DMS114 treated with DMSO at 0.1 percent for 48 hours (cell line): ENCODE data around the gene IGSF21.
"Not testable (repeated sequence)": the region's sequence is repeated elsewhere in the genome, so short reads cannot be mapped to it uniquely, and the experiment has no call there.

Source experiments
- DNase-seq: peaks from one replicate; lab custom pipeline; 2025; ENCODE audit not compliant: unreplicated experiment; lab: John Stamatoyannopoulos, UW

Gene IGSF21

DNA sequence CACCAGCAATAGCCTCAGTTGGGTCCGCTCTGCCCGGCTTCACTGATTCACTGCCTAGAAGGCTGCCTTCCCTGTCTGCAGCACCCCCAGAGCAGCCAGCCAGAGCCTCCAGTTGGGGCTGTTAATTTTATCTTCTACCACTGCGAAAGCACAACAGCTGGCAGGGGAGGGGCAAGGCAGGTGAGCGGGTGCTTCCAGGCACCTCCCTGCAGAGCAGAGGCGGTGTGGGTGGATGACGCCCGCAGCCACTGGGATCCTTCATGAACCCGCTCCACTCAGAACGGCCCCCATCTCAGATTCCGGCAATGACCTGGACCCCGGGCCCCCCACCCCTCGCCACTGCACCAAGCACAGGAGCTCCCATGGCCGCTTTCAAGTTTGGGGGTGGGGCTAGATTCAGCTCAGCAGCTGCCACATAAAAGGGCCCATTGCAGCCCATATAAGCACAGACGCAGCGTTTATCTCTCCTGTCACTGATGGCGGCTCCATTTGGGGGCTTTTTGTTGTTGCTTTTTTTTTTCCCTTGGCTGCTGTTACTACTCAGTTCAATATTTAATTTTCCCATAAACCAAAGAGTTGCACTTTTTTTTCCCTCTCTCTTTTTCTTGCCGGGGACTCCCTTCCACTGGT lies 245.2 kb downstream of the IGSF21 start:
- no peak for DNase-seq

DNA sequence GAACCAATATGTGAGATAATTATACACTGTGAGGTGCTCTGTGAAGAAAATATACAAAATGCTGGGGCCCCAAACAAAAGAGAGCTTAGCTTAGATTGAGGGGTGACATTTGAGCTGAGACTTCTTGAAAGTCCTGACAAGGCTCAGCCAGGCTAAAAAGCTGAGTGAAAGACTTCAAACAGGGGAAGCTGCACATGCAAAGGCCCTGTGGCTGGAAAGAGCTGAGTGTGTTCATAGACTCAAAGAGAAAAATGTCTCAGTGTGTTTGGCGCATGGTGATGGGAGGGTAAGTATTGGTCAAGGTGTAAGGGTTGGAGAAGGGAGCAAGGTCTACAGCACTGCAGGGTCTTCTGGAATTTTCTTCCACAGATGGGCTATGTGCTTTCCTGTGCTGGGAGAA lies 245.9 kb downstream of the IGSF21 start:
- no peak for DNase-seq

DNA sequence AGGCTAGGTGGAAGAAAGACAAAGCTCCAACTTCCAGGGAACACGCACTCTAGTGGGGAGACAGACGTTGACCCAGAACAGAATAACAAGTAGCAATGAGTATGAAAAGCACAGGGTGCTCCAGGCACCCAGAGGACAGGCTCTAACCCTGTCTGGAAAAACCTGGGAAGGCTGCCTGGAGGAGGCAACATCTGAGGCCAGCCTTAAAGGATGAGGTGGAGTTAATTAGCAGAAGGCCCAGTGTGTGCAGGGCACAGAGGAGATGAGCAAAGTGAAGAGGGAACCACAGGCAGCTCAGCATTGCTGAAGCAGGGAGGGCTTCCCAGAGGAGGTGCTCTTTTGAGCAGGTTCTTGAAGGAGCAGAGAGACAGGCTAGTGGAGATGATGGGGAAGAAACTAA lies 246.4 kb downstream of the IGSF21 start:
- no peak for DNase-seq

DNA sequence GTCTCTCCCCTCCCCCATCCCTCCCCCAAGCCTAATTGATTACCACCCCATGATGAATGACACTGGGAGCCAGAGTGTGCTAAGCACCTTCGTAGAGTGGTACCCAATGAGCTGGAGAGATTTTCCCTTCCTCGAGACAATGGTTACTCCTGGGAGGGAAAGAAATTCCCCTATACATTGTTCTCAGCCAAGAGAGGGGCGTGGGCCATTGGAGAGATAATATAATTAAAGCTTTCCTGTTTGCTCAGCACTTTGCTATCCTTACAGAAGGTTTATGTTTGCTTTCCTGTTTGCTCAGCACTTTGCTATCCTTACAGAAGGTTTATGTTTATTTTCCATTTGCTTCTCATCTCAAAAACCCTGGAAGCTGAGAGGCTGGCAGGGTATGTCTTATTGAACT lies 247.0 kb downstream of the IGSF21 start:
- no peak for DNase-seq

DNA sequence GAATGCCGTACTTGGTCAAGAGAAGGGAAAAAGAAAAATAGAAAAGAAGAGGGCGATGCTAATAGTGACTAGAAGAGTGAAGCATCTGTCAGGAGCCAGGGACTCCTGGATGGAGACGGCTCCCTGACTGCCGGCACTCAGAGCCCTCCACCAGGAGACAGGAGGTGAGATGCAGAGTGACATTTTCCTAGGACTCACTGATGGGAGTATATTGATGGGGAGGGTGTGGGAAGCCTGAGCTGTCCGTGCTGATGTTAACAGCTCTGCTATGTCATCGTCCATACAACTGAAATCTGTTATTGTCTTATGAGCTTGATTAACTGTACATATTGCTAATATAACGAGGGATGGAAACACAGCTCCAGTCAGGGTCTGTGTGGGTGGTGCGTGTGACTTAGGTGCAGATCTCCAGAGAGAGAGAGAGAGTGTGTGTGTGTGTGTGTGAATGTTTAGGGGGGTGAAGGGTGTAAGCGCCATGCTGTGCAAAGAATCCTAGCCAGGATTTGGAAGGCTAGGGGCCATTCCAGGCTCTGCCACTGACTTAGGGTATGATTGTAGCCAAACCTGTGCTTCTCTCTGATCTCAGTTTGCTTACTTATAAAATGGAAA lies 250.1 kb downstream of the IGSF21 start:
- DNase-seq = no peak

DNA sequence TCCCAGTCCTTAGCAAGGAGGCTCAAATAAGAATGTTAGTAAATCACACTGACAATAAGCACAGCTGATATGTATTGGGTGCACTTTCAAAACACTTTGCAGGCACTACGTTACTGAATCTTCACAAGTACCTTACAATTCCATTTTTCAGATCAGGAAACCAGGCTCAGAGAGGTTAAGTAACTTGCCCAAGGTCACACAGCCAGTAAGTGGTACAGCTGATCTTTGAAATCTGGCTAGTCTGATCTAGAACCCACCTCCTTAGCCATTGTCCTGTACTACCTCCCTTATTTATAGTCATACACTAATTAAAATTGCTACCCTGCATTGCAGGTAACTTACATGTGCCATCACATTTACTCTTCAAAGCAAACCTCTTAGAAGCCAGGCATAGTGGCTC lies 251.0 kb downstream of the IGSF21 start:
- no peak for DNase-seq

DNA sequence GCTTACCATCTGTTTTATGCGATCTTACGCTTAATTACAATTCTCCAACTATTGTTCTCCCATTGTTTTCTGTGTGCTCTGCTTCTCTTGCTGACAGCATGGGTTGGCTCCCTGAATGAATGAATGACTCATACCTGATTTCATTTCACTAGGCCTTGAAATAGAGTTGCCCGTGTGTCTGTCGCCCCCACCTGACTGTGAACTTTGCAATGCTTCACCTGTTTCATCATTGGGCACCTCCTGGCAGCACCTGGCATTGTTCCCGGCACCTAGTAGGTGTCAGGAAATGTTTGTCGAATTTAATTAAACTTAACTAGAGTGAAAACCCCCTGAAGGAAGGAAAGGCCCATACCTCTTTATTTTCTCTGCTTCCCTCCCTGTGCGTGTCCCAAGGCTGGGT lies 252.7 kb downstream of the IGSF21 start:
- DNase-seq = no peak

DNA sequence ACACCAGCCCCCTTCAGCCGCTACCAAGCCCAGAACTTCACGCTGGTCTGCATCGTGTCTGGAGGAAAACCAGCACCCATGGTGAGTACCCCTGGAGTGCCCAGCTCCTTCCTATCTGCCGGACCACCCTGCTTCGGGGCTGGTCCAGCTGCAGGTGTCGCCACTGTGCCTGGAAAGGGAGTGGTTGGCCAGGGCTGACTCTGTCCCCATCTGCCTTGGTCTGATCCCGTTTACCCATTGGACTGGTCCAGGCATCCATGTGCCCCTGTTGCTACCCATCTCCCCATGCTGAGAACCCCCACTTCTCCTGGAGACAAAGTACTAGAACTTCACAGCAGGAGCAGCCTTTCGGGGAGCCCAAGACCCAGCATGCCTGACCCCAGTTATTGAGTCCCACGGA lies 254.6 kb downstream of the IGSF21 start:
- no peak for DNase-seq

DNA sequence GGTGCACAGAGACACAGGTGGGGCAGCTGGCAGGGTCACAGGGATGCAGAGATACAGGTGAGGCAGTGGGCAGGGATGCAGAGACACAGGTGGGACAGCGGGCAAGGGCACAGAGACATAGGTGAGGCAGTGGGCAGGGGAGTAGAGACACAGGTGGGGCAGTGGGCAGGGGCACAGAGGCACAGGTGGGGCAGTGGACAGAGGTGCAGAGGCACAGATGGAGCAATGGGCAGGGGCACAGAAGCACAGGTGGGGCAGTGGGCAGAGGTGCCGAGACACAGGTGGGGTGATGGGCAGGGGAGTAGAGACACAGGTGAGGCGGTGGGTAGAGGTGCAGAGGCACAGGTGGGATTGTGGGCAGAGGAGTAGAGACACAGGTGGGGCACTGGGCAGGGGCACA lies 255.8 kb downstream of the IGSF21 start:
- DNase-seq = no peak

DNA sequence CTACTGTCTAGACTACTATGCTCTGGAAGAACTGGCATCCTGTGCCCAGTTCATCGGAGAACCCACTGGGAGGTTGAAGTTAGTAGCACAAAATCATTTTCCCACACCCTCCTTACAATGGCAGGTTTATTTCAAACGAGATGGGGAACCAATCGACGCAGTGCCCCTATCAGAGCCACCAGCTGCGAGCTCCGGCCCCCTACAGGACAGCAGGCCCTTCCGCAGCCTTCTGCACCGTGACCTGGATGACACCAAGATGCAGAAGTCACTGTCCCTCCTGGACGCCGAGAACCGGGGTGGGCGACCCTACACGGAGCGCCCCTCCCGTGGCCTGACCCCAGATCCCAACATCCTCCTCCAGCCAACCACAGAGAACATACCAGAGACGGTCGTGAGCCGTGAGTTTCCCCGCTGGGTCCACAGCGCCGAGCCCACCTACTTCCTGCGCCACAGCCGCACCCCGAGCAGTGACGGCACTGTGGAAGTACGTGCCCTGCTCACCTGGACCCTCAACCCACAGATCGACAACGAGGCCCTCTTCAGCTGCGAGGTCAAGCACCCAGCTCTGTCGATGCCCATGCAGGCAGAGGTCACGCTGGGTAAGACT lies 257.6 kb downstream of the IGSF21 start:
- no peak for DNase-seq

DNA sequence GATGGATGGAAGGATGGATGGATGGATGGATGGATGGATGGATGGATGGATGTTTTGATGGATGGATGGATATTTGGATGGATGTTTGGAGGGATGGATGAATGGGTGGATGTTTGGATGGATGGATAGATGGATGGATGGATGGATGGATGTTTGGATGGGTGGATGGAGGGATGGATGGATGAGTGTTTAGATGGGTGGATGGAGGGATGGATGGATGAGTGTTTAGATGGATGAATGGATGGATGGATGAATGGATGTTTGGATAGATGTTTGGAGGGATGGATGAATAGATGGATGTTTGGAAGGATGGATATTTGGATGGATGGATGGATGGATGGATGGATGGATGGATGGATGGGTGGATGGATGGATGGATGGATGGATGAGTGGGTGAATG lies 264.9 kb downstream of the IGSF21 start:
- not testable (repeated sequence) for DNase-seq

DNA sequence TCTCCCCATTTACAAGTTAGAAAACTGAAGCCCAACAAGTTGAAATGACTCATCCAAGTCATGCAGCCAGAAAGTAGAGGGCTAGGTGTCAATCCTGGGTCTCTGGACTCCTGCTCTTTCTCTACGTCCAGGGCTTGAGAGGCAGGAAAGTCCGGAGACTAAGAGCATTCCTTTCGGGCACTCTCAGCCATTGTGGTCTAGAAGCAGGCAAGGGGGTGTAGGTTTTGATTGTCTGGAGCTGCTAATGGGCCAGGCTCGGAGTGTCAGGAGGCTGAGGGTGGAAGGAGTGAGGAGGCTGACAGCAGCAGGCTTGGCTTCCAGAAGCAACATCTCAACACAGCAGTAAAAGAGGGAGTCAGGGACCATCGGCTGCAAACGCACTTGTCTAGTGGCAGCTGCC lies 265.6 kb downstream of the IGSF21 start:
- no peak for DNase-seq

DNA sequence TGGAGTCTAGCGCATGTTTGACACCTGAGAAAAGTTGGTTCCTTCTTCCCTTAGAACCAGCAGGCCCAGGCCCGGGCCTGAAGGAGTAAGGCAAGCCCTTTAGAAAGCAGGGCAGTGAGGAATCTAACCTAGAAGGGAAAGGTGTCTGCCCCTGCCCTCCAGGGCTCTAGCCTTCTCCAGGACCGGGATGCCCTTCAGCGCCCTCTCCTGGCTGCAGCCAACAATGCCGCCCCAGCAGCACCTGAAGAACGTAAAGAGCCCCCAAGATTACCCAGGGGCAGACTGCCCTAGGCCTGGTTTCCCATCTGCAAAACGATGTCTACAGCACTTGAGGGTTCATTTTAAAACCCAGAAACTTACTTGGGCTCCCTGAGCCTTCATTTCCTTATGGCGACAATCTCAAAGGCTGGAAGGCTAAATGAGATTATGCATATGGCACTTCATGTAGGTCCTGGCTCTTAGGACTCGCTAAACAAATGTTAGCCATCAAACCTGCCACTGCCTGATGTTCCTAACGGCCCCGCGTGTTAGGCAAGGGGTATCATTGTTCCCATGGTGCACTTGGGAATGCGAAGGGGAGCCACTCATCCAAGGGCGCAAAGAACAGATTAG lies 266.4 kb downstream of the IGSF21 start:
- no peak for DNase-seq

DNA sequence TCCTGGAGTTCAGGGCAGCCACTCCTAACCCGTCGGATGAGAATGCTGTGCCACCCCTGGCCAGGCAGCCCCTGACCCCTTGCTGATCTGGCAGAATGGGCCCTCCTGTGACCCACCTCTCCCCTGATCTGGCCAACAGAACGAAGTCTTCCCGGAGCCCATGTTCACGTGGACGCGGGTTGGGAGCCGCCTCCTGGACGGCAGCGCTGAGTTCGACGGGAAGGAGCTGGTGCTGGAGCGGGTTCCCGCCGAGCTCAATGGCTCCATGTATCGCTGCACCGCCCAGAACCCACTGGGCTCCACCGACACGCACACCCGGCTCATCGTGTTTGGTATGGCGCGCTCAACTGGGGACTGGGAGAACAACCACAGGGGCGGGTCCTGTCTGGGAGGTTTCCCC lies 269.1 kb downstream of the IGSF21 start:
- DNase-seq = no peak

DNA sequence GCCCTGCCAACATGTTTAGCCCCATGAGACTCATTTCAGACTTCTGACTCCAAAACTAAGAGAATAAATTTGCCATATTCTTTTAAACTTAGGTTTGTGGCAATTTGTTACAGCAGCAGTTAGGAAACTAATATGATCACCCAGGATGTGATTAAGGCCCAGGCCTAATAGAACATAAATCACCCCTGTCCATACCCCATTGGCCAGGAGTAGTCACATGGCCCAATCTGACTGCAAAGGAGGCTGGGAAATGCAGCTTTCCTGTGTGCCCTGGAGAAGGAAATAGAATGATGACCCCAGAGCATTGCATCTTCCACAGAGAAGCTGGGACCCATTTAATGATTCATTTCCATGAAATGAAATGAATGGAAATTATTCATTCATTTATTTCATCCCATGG lies 272.7 kb downstream of the IGSF21 start:
- no peak for DNase-seq

DNA sequence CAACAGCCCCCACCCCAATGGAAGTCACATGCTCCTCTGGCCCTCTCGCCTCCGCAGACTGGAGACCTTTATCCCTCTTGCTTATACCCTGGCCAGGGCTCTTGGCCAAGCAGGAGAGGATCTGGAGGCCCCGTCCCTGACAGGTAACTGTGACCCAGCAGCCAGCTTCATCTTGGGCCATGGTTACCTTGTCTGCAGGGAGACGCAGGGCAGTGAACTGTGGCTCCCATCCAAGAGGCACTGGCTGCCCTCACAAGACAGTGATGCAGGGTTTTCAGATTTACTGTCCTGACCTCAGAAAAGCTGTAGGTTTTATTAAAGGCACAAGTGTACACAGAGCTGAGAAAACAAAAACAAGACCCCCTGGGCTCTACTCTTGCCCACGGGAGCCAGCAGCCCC lies 276.5 kb downstream of the IGSF21 start:
- no peak for DNase-seq

DNA sequence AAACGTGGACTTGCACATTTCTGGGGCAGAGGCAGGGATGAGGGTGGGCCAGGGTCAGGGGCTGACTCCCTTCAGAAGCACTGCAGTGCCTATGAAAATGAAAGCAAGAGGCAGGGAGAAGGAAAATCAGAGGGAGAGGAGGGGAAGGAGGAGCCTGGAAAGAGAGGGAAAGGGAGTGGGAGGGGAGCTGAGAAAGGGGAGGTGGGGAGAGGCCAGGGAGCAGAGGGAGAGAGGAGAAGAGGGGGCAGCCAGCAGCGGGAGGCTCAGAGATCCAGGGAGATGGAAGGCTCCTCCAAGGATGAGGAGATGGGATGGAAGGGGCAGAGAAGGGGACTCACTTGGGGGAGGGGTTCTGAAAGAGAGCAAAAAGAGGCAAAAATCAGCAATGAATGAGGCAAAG lies 276.9 kb downstream of the IGSF21 start:
- no peak for DNase-seq

DNA sequence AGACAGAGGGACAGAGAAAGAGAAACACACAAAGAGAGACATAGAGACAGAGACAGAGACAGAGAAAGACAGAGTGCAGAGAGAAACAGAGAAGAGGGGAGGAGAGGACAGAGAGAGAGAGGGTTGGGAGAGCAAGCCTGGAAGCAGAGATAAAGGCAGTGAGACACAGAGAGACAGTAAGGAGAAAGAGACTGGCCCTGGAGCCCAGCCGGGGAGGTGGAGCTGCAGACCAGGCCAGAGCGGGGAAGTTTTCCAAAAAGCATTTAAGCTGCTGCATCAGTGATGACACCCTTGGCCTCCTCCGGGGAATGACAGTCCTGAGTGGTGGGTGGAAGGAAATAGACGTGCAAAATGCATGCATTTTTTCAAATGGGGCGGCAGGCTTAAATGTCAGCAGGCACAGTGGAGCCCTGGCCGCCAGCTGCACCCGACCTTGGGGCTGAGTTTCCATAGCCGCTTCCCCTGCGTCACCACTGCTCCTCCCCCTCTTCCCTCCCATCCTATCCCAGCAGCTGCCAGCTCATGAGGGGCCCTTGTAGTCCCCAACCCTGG lies 277.7 kb downstream of the IGSF21 start:
- DNase-seq = no peak

DNA sequence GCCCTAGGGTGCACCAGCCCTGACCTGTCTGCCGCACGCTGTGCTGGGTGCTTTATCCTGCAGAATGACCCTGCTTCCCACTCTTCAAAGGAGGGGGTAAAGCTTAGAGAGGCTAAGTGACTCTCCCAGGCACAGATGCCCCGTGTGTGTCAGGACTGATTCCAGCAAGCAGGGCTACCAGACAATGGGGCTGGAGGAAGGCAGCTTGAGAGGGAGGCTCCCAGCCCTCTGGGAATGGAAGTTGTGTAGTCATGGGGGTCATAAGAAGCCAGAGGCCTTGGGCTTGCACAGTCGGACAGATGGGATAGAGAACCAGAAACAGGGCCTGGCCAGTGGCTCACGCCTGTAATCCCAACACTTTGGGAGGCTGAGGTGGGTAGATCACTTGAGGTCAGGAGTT lies 279.0 kb downstream of the IGSF21 start:
- no peak for DNase-seq

DNA sequence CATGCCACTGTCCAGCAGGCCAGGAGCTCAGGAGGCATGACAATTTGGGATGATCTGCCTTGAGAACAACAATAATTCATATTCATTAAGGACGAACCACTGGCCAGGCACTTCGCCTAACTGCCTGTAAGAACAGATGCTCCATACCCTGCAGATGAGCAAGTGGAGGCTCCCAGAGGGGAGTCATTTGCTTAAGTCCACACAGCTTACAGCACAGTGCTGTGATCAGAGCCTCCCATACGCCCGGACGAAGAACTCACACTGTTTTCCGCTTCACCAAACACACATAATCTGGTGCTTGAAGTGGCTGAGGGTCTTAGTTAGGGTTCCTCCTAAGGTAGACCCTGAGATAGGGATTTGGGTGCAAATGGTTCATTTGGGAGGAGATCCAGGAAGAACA lies 279.7 kb downstream of the IGSF21 start:
- DNase-seq = no peak

DNA sequence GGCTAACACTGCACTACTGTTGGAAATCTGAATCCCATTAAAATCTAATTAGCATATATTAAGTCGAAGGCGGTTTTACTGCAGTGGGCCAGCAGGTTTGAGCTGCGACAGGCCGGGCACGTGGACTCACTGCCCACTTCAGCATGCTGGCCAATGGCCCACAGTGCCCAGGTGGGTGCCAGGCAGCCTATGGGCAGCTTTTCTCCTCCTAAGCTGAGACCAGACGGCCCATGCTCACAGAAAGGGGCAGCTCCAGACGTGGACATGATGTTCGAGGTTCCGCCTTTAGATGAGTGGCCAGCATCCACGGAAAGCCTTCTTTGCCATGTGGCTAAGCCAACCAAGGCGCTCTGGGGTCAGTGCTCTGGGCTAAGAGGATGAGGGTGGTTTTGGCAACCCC lies 283.4 kb downstream of the IGSF21 start:
- no peak for DNase-seq

DNA sequence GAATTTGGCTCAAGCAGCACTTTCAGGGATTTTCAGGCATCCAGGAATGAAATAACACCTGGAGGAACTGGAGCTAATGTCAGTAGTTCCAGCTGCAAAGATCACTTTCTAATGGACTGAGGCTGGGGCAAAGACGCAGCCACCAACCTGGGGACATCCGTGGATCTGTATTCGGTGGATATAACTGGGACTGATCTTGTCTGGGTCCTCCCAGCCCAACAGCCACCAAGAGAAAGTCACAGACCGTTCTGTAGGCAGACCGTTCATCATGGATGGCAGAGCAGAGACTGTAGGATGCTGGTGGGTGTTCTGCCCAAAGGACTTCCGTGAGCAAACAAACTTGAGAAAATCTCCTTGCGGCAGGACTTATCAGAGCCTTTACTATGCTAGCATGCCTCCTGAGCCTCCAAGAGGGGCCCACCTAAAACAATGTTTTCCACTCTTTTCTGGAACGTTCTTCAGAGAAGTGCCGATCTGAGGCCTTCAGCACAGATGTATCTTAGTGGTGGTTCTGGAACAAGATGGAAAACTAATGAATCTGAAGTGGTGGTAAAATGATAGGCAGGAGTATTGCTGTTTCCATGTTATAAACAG lies 287.1 kb downstream of the IGSF21 start:
- DNase-seq = no peak
